GM19240 (cell line): Measurements from ENCODE around the gene ADCY9.
A peak's percentile ranks its signal among the peaks of the same experiment; 100 is the strongest.

Experiments used
- DNase-seq: peaks from one replicate; pipeline ENCODE4 v3.0.0; 2011; ENCODE audit warnings: low spot score; ENCODE audit not compliant: insufficient read length

The ADCY9 gene

GRCh38 chr16:4123616-4124300, 7.5 kb upstream of the ADCY9 start:
- DNase-seq: no peak

- DNase-seq: no peak
Observed at GRCh38 chr16:4120176-4120575, 3.9 kb upstream of the ADCY9 start.

- no peak for DNase-seq
Observed at GRCh38 chr16:4117250-4117578, 972 bp upstream of the ADCY9 start.

GRCh38 chr16:4115949-4116318, 308 bp downstream of the ADCY9 start:
- no peak for DNase-seq

GRCh38 chr16:4115209-4115948, 863 bp downstream of the ADCY9 start:
- peak; percentile 29 for DNase-seq

GRCh38 chr16:4114257-4115208, 1.7 kb downstream of the ADCY9 start:
- no peak for DNase-seq

- no peak for DNase-seq
Observed at GRCh38 chr16:4113358-4114256, 2.6 kb downstream of the ADCY9 start.

- DNase-seq: no peak
Observed at GRCh38 chr16:4111748-4112696, 4.2 kb downstream of the ADCY9 start.

- DNase-seq: no peak
Observed at GRCh38 chr16:4110680-4111079, 5.6 kb downstream of the ADCY9 start.

GRCh38 chr16:4110065-4110464, 6.2 kb downstream of the ADCY9 start:
- DNase-seq: no peak

GRCh38 chr16:4109250-4109736, 6.9 kb downstream of the ADCY9 start:
- DNase-seq: no peak

GRCh38 chr16:4106516-4106915, 9.7 kb downstream of the ADCY9 start:
- no peak for DNase-seq

GRCh38 chr16:4105848-4106247, 10.4 kb downstream of the ADCY9 start:
- DNase-seq: no peak

- no peak for DNase-seq
Observed at GRCh38 chr16:4103745-4104144, 12.5 kb downstream of the ADCY9 start.

- no peak for DNase-seq
Observed at GRCh38 chr16:4101421-4102219, 14.6 kb downstream of the ADCY9 start.

GRCh38 chr16:4098501-4098900, 17.7 kb downstream of the ADCY9 start:
- DNase-seq: no peak

GRCh38 chr16:4097826-4098240, 18.4 kb downstream of the ADCY9 start:
- no peak for DNase-seq

- no peak for DNase-seq
Observed at GRCh38 chr16:4096509-4096908, 19.7 kb downstream of the ADCY9 start.
